Bronchial epithelial cell (primary cell): Measurements from ENCODE around the gene THAP12. TPM values are rescaled to one million over a fixed set of nuclear protein-coding genes. Genes with fewer than 3 reads are reported as not detected.

ENCODE experiments used
- DNase-seq: peaks from one replicate; pipeline ENCODE4 v3.0.0-alpha.2; 2010; ENCODE audit warnings: low read depth
- FAIRE-seq: peaks from 2 replicates; lab custom pipeline; 2011; peaks lifted over from hg19 to GRCh38; lab: Jason Lieb, UNC
- H3K27me3 ChIP-seq: 2 replicates; pipeline ENCODE4 v1.5.1; 2011; ENCODE audit warnings: low read length; ENCODE audit not compliant: control insufficient read depth, insufficient read depth
- H3K36me3 ChIP-seq: 2 replicates; pipeline ENCODE4 v1.5.1; 2011; ENCODE audit warnings: low read length; ENCODE audit not compliant: control insufficient read depth, insufficient read depth
- H3K4me3 ChIP-seq: 2 replicates; pipeline ENCODE4 v1.5.1; 2011; ENCODE audit warnings: mild to moderate bottlenecking, low read depth, low read length, control low read depth
- total RNA-seq: library from RNA; depleted of rRNA; stranded (reverse); fragments of >200 nt; gene quantifications from 2 replicates; pipeline ENCODE4 v1.2.1, GENCODE V29; 2014
- TF ChIP-seq, protein P1 (sequence below): IDR thresholded peaks from 2 replicates; pipeline ENCODE4 v1.5.1; 2011; ENCODE audit warnings: mild to moderate bottlenecking, moderate library complexity, low read length, control low read depth, inconsistent platforms; ENCODE audit not compliant: insufficient read depth, severe bottlenecking

THAP12 gene
- total RNA-seq, 1 donor from 2014 or later = 42.9 TPM

DNA sequence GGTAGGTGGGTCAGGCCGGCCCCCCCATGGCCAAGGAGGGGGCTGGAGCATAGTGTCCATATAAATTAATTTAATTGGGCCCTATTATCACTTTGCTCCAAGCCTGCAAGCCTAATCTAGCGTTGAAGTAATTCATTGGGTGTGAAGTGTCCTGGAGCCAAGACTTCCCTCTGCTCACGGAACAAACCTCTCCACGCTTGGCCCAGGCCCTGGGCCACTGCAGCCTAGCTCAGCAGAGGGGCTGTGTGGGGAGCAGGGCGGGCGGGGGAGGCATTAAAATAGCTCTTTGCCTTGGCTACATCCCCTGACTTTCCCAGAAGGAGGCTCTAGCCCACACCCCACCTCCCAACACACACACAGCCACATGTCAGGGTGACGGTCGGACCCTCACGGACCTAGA is 73.5 kb downstream of the THAP12 start:
- no peaks in the 10 kb centered on the region for H3K36me3 ChIP-seq
- TF ChIP-seq, protein P1, sequence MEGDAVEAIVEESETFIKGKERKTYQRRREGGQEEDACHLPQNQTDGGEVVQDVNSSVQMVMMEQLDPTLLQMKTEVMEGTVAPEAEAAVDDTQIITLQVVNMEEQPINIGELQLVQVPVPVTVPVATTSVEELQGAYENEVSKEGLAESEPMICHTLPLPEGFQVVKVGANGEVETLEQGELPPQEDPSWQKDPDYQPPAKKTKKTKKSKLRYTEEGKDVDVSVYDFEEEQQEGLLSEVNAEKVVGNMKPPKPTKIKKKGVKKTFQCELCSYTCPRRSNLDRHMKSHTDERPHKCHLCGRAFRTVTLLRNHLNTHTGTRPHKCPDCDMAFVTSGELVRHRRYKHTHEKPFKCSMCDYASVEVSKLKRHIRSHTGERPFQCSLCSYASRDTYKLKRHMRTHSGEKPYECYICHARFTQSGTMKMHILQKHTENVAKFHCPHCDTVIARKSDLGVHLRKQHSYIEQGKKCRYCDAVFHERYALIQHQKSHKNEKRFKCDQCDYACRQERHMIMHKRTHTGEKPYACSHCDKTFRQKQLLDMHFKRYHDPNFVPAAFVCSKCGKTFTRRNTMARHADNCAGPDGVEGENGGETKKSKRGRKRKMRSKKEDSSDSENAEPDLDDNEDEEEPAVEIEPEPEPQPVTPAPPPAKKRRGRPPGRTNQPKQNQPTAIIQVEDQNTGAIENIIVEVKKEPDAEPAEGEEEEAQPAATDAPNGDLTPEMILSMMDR = no peak
- H3K4me3 ChIP-seq = no peak overlapping the region
- peaks cover 2% of the 10 kb centered on the region for H3K27me3 ChIP-seq
- DNase-seq = no peak
- no peak for FAIRE-seq

DNA sequence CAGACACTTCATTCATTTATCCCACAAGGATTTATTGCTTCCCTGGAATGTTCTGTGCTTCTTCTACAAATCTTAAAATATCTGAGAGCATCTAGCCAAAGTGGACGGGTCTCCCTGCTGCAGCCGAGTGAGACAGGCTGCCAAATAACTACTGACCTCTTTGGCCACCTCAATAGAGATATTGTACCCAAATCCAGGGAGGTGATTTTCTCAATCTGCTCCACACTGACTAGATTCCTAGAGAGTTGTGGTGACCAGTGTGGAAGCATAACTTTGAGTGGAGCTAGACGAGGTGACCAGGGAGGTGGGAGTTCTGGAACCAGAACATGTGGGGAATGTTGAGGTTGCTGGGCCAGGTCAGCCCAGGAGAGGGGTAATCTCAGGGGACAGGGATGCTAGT is 77.5 kb downstream of the THAP12 start:
- Histone ChIP-seq H3K36me3 (no peaks in the 10 kb centered on the region), H3K4me3 (no peak overlapping the region), H3K27me3 (peaks cover 2% of the 10 kb centered on the region)
- no peak for FAIRE-seq
- TF ChIP-seq, protein P1 = no peak
- no peak for DNase-seq

DNA sequence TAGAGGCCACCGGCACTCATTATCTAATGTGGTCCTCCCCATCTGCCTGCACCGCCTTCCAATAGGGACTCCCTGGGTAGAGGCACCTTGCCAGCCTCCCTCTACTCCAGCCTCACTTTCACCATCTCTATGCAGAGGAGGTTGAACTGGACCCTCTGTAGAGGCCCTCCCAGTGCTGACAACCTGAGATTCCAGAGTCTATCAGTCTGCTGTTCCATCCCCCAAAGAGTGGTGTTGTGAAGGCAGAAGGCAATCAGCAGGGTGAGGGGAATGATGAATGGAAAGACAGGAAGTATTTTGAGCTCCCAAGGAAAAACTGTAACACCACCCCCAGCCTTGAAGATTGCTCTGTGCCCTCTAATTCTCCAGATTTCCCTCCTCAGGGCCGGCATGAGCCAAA is 77.9 kb downstream of the THAP12 start:
- TF ChIP-seq, protein P1 = no peak
- Histone ChIP-seq H3K36me3 (no peaks in the 10 kb centered on the region), H3K27me3 (peaks cover 2% of the 10 kb centered on the region), H3K4me3 (no peak overlapping the region)
- DNase-seq (no peak), FAIRE-seq (no peak)

Other genes starting within 250 kb of the THAP12 start
- 0.13 TPM in 1 of 2 replicates, not detected in the other for gene WNT11, start 174.6 kb downstream of the THAP12 start, total RNA-seq
- 0.26 TPM in 2 replicates for gene GVQW3, start 191 bp upstream of the THAP12 start, total RNA-seq
- 5.2 and 6.1 TPM in 2 replicates for gene EMSY, start 63.9 kb upstream of the THAP12 start, total RNA-seq